ENCODE measurements around the gene ZNF155. TPM values are rescaled to one million over a fixed set of nuclear protein-coding genes. Genes with fewer than 3 reads are reported as not detected.
A peak's percentile ranks its signal among the peaks of the same experiment; 100 is the strongest.

Gene ZNF155
- total RNA-seq, 1 donor from 2014 or later = 12.3 TPM

- DNase-seq = no peak
- TF ChIP-seq CTCF (IDR thresholded peaks at IDR 0.05; ENCODE audit: partially characterized antibody, unreplicated experiment) = no peak
- H3K4me3 Mint-ChIP-seq (ENCODE audit: unreplicated experiment) = no peak overlapping the region
- H3K27ac Mint-ChIP-seq (ENCODE audit: unreplicated experiment) = no peak overlapping the region
- peaks cover 3% of the 10 kb centered on the region for H3K27me3 Mint-ChIP-seq (ENCODE audit: unreplicated experiment)
- peaks cover 50% of the 10 kb centered on the region for H3K36me3 Mint-ChIP-seq (ENCODE audit: unreplicated experiment)
- no peaks in the 10 kb centered on the region for H3K4me1 Mint-ChIP-seq (ENCODE audit: low read depth, unreplicated experiment)
- peaks cover 8% of the 10 kb centered on the region for H3K9me3 Mint-ChIP-seq (ENCODE audit: unreplicated experiment)
Measured at GRCh38 chr19:43957891-43958290, 26.1 kb upstream of the ZNF155 start.

GRCh38 chr19:43960411-43960810, 23.6 kb upstream of the ZNF155 start:
- Mint-ChIP-seq H3K36me3 (ENCODE audit: unreplicated experiment) (peaks cover 63% of the 10 kb centered on the region), H3K27me3 (ENCODE audit: unreplicated experiment) (peaks cover 4% of the 10 kb centered on the region), H3K27ac (ENCODE audit: unreplicated experiment) (no peak overlapping the region), H3K9me3 (ENCODE audit: unreplicated experiment) (peaks cover 16% of the 10 kb centered on the region), H3K4me3 (ENCODE audit: unreplicated experiment) (no peak overlapping the region), H3K4me1 (ENCODE audit: low read depth, unreplicated experiment) (no peaks in the 10 kb centered on the region)
- TF ChIP-seq CTCF (IDR thresholded peaks at IDR 0.05; ENCODE audit: partially characterized antibody, unreplicated experiment) = no peak
- DNase-seq = no peak

- no peak for TF ChIP-seq CTCF (IDR thresholded peaks at IDR 0.05; ENCODE audit: partially characterized antibody, unreplicated experiment)
Measured at GRCh38 chr19:43966079-43966694, 17.8 kb upstream of the ZNF155 start.

DNA sequence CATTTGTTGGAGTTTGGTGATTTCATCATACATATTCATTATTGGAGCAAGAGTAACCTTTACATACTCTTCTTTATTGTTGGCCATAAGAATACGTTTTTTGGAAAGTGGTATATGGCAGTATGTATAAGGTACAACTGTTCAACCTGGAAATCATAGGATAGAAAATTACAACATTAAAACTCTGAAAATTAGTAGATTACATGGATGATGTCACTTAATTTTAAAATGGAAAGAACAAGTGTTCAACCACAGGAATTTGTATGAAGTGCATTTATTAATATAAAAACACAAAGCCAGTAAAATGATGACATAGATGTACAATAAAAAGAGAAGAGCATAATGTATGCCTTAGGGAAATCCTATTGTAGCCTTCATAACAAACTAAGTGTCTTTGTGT, 7.3 kb upstream of the ZNF155 start:
- Mint-ChIP-seq H3K9me3 (ENCODE audit: unreplicated experiment) (peaks cover 28% of the 10 kb centered on the region), H3K4me1 (ENCODE audit: low read depth, unreplicated experiment) (no peaks in the 10 kb centered on the region), H3K36me3 (ENCODE audit: unreplicated experiment) (peaks cover 42% of the 10 kb centered on the region), H3K27me3 (ENCODE audit: unreplicated experiment) (peaks cover 3% of the 10 kb centered on the region), H3K4me3 (ENCODE audit: unreplicated experiment) (no peak overlapping the region), H3K27ac (ENCODE audit: unreplicated experiment) (no peak overlapping the region)
- no peak for DNase-seq
- no peak for TF ChIP-seq CTCF (IDR thresholded peaks at IDR 0.05; ENCODE audit: partially characterized antibody, unreplicated experiment)

More at GRCh38 chr19:43966079-43966694, 17.8 kb upstream of the ZNF155 start:
- Mint-ChIP-seq H3K9me3 (ENCODE audit: unreplicated experiment) (peaks cover 50% of the 10 kb centered on the region), H3K27me3 (ENCODE audit: unreplicated experiment) (peaks cover 5% of the 10 kb centered on the region), H3K36me3 (ENCODE audit: unreplicated experiment) (peaks cover 89% of the 10 kb centered on the region), H3K4me3 (ENCODE audit: unreplicated experiment) (no peak overlapping the region), H3K4me1 (ENCODE audit: low read depth, unreplicated experiment) (no peaks in the 10 kb centered on the region), H3K27ac (ENCODE audit: unreplicated experiment) (no peak overlapping the region)
- no peak for DNase-seq

GRCh38 chr19:43983544-43983911, 460 bp upstream of the ZNF155 start:
- H3K4me1 Mint-ChIP-seq (ENCODE audit: low read depth, unreplicated experiment) = no peaks in the 10 kb centered on the region
- H3K4me3 Mint-ChIP-seq (ENCODE audit: unreplicated experiment) = peak overlapping the region; percentile 55
- no peaks in the 10 kb centered on the region for H3K27me3 Mint-ChIP-seq (ENCODE audit: unreplicated experiment)
- H3K36me3 Mint-ChIP-seq (ENCODE audit: unreplicated experiment) = peaks cover 2% of the 10 kb centered on the region
- TF ChIP-seq CTCF (IDR thresholded peaks at IDR 0.05; ENCODE audit: partially characterized antibody, unreplicated experiment) = no peak
- H3K9me3 Mint-ChIP-seq (ENCODE audit: unreplicated experiment) = peaks cover 6% of the 10 kb centered on the region
- no peak overlapping the region for H3K27ac Mint-ChIP-seq (ENCODE audit: unreplicated experiment)
- DNase-seq = no peak
